Hepatocyte (in vitro differentiated cells): ENCODE measurements around the gene URM1. TPM values are rescaled to one million over a fixed set of nuclear protein-coding genes. Genes with fewer than 3 reads are reported as not detected.
A peak's percentile ranks its signal among the peaks of the same experiment; 100 is the strongest.

Experiments
- DNase-seq: peaks from one replicate; pipeline ENCODE4 v3.0.0-alpha.2; 2016; ENCODE audit warnings: low spot score
- H2AFZ ChIP-seq: fragments of 200-600 bp; sonication (generic); 2 replicates; pipeline ENCODE4 v1.6.0; 2016; ENCODE audit warnings: antibody characterized with exemption, mild to moderate bottlenecking
- H3K27ac ChIP-seq: fragments of 200-600 bp; sonication (generic); 2 replicates; pipeline ENCODE4 v1.5.1; 2016; ENCODE audit warnings: mild to moderate bottlenecking
- H3K27me3 ChIP-seq: fragments of 200-600 bp; sonication (generic); 2 replicates; pipeline ENCODE4 v1.6.1; 2016
- H3K36me3 ChIP-seq: fragments of 200-600 bp; sonication (generic); replicated peaks from 2 replicates; pipeline ENCODE4 v1.5.1; 2016; ENCODE audit warnings: low read depth; ENCODE audit not compliant: insufficient read depth
- H3K4me1 ChIP-seq: fragments of 200-600 bp; sonication (generic); 2 replicates; pipeline ENCODE4 v1.5.1; 2016; ENCODE audit warnings: mild to moderate bottlenecking, moderate library complexity; ENCODE audit not compliant: insufficient read depth
- H3K4me2 ChIP-seq: fragments of 200-600 bp; sonication (generic); 2 replicates; pipeline ENCODE4 v1.6.0; 2016
- H3K4me3 ChIP-seq: fragments of 200-600 bp; sonication (generic); 2 replicates; pipeline ENCODE4 v1.5.1; 2016; ENCODE audit warnings: mild to moderate bottlenecking
- H3K79me2 ChIP-seq: fragments of 200-600 bp; sonication (generic); 2 replicates; pipeline ENCODE4 v1.6.0; 2017; ENCODE audit warnings: mild to moderate bottlenecking
- H3K9me2 ChIP-seq: fragments of 200-600 bp; sonication (generic); replicated peaks from 2 replicates; pipeline ENCODE4 v1.6.0; 2017; ENCODE audit warnings: mild to moderate bottlenecking; ENCODE audit not compliant: insufficient read depth
- H3K9me3 ChIP-seq: fragments of 200-600 bp; sonication (generic); 2 replicates; pipeline ENCODE4 v1.5.1; 2016; ENCODE audit warnings: low read depth, mild to moderate bottlenecking
- H4K20me1 ChIP-seq: fragments of 200-600 bp; sonication (generic); 2 replicates; pipeline ENCODE4 v1.6.0; 2016; ENCODE audit warnings: mild to moderate bottlenecking; ENCODE audit not compliant: insufficient read depth, poor library complexity, severe bottlenecking
- EZH2 ChIP-seq: fragments of 200-600 bp; sonication (generic); IDR thresholded peaks from 2 replicates; pipeline ENCODE4 v1.6.1; 2016; ENCODE audit warnings: antibody characterized with exemption, mild to moderate bottlenecking, borderline replicate concordance
- EZH2phosphoT487 ChIP-seq: fragments of 200-600 bp; sonication (generic); IDR thresholded peaks from one replicate; pipeline ENCODE4 v1.6.1; 2018; ENCODE audit warnings: antibody characterized with exemption, mild to moderate bottlenecking, low read depth, moderate library complexity; ENCODE audit not compliant: unreplicated experiment, severe bottlenecking
- WGBS: methylation state at CpG from one replicate; pipeline ENCODE4 v1.1.6; 2016; ENCODE audit warnings: low lambda C conversion rate; ENCODE audit errors: missing lambda C conversion rate; 5-methylcytosine and 5-hydroxymethylcytosine counted together
- polyA plus RNA-seq: library from polyadenylated mRNA; unstranded; fragments of >200 nt; fragmentation: Nextera tagmentation; extraction: Ambion mirVana; gene quantifications from 2 replicates; pipeline ENCODE4 v1.2.1, GENCODE V29; 2016
- total RNA-seq: library from RNA; depleted of rRNA; stranded (reverse); fragments of >200 nt; gene quantifications from 2 replicates; pipeline ENCODE4 v1.2.3, GENCODE V29; 2014
- TF ChIP-seq, protein P1 (sequence below): fragments of 200-600 bp; sonication (generic); IDR thresholded peaks from 2 replicates; pipeline ENCODE4 v1.5.1; 2016; ENCODE audit warnings: antibody characterized with exemption, mild to moderate bottlenecking; ENCODE audit not compliant: poor library complexity

URM1 gene
- total and polyA plus RNA-seq, 2 experiments from 2014 or later, result 32.7 to 55.7 TPM

DNA sequence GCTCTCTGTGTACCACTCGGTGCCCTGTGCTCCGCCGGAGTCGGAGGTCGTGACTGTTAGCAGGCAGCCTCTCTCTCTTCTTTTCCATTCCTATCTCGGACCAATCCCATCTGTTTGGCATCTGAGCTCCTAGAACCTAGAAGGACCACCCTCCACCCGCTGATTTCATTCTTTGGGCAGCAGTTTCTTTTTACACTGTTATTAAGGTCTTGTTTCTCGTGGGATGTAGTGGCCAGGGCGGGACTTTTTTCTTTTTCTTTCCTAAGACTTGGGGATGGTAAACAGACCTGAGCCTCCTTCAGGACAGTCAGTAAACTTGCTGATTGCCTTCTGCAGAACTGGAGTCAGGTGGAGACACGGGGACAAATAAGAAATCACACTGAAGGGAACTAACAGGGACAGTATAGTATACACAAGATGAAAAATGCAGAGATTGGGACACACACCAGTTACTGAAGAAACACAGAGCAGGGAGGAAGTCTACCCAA is 500 bp downstream of the URM1 start:
- no peaks in the 10 kb centered on the region for H3K27me3 ChIP-seq
- peak overlapping the region; percentile 52 for H3K4me3 ChIP-seq
- TF ChIP-seq EZH2phosphoT487 (no peak), EZH2 (no peak)
- TF ChIP-seq, protein P1, sequence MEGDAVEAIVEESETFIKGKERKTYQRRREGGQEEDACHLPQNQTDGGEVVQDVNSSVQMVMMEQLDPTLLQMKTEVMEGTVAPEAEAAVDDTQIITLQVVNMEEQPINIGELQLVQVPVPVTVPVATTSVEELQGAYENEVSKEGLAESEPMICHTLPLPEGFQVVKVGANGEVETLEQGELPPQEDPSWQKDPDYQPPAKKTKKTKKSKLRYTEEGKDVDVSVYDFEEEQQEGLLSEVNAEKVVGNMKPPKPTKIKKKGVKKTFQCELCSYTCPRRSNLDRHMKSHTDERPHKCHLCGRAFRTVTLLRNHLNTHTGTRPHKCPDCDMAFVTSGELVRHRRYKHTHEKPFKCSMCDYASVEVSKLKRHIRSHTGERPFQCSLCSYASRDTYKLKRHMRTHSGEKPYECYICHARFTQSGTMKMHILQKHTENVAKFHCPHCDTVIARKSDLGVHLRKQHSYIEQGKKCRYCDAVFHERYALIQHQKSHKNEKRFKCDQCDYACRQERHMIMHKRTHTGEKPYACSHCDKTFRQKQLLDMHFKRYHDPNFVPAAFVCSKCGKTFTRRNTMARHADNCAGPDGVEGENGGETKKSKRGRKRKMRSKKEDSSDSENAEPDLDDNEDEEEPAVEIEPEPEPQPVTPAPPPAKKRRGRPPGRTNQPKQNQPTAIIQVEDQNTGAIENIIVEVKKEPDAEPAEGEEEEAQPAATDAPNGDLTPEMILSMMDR, result no peak
- no peaks in the 10 kb centered on the region for H3K36me3 ChIP-seq
- H3K4me2 ChIP-seq, result peak overlapping the region; percentile 80
- peak overlapping the region; percentile 89 for H3K27ac ChIP-seq
- WGBS, result 3% methylated on average over 8 of the region's 10 CpGs
- DNase-seq, result no peak
- no peaks in the 10 kb centered on the region for H3K9me3 ChIP-seq
- H2AFZ ChIP-seq, result peak overlapping the region; percentile 35
- H3K4me1 ChIP-seq, result peaks cover 7% of the 10 kb centered on the region
- H4K20me1 ChIP-seq, result peaks cover 4% of the 10 kb centered on the region
- peaks cover 62% of the 10 kb centered on the region for H3K79me2 ChIP-seq
- no peaks in the 10 kb centered on the region for H3K9me2 ChIP-seq

DNA sequence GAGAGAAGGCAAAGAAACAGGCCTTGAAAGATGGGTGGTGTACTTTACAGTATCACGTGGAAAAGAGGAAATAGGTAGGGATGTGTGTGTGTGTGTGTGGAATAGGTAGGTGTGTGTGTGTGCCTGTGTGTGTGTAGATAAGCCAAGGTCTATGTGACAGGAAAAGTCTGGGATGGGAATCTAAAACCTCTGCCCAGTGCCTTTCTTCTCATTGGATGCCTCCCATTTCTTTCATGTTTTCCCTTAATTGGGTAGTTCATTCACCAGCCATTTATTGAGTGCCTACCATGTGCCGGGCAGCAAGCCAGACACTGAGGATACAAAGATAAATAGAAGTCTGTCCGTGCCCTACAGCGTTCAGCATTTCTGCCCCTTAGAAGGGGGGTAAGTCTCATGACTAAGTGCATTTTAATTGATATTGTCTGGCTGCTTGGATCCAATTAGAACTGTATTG is 1.0 kb downstream of the URM1 start:
- no peak for DNase-seq
- TF ChIP-seq, protein P1, result no peak
- no peak for TF ChIP-seq EZH2phosphoT487
- no peak for TF ChIP-seq EZH2
- H3K79me2 ChIP-seq, result peaks cover 68% of the 10 kb centered on the region
- H3K4me2 ChIP-seq, result peak overlapping the region; percentile 80
- H3K36me3 ChIP-seq, result no peaks in the 10 kb centered on the region
- H2AFZ ChIP-seq, result no peak overlapping the region
- H3K27ac ChIP-seq, result peak overlapping the region; percentile 89
- H3K27me3 ChIP-seq, result no peaks in the 10 kb centered on the region
- H3K4me3 ChIP-seq, result peak overlapping the region; percentile 52
- H4K20me1 ChIP-seq, result peaks cover 6% of the 10 kb centered on the region
- no peaks in the 10 kb centered on the region for H3K9me2 ChIP-seq
- peaks cover 7% of the 10 kb centered on the region for H3K4me1 ChIP-seq
- H3K9me3 ChIP-seq, result no peaks in the 10 kb centered on the region
- WGBS, result 74% methylated on average over 4 of the region's 4 CpGs

DNA sequence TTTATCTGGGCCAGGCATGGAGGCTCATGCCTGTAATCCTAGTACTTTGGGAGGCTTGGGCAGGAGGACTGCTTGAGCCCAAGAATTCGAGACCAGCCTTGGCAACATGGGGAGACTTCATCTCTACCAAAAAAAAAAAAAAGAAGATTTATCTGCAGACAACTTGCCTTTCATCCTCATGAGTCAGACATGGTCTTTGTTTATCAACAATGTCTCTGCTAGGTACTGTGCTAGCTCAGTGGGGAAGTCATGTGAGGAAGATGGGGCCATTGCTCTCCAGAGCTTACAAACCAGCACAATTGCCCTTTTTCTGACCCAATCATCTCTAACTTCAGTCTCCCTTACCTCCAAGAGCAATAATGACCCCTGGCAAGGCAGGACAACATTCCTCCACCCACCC is 1.6 kb downstream of the URM1 start:
- no peaks in the 10 kb centered on the region for H3K9me2 ChIP-seq
- peak overlapping the region; percentile 89 for H3K27ac ChIP-seq
- H3K79me2 ChIP-seq, result peaks cover 71% of the 10 kb centered on the region
- no peaks in the 10 kb centered on the region for H3K27me3 ChIP-seq
- H2AFZ ChIP-seq, result no peak overlapping the region
- H3K9me3 ChIP-seq, result no peaks in the 10 kb centered on the region
- peak overlapping the region; percentile 80 for H3K4me2 ChIP-seq
- DNase-seq, result no peak
- WGBS, result 83% methylated on average over 1 of the region's 1 CpG
- TF ChIP-seq EZH2 (no peak), EZH2phosphoT487 (no peak)
- TF ChIP-seq, protein P1, result no peak
- H4K20me1 ChIP-seq, result peaks cover 6% of the 10 kb centered on the region
- H3K36me3 ChIP-seq, result no peaks in the 10 kb centered on the region
- H3K4me1 ChIP-seq, result peaks cover 7% of the 10 kb centered on the region
- no peak overlapping the region for H3K4me3 ChIP-seq
